Muscle of leg (tissue), 11 donors: Measurements from ENCODE around the gene DCDC2. TPM values are rescaled to one million over a fixed set of nuclear protein-coding genes. Genes with fewer than 3 reads are reported as not detected.

Experiments
- DNase-seq: peaks from one replicate; pipeline ENCODE4 v3.0.0; 2013
- H3K27ac ChIP-seq: one replicate; pipeline ENCODE4 v1.5.1; 2013; ENCODE audit warnings: mild to moderate bottlenecking, low read length, control low read depth
- H3K27me3 ChIP-seq: one replicate; pipeline ENCODE4 v1.6.1; 2013; ENCODE audit warnings: low read length; ENCODE audit not compliant: control insufficient read depth, insufficient read depth
- H3K36me3 ChIP-seq: one replicate; pipeline ENCODE4 v1.6.1; 2013; ENCODE audit warnings: low read length; ENCODE audit not compliant: control insufficient read depth, insufficient read depth
- H3K4me1 ChIP-seq: one replicate; pipeline ENCODE4 v1.6.1; 2013; ENCODE audit warnings: low read length; ENCODE audit not compliant: control insufficient read depth, insufficient read depth
- H3K4me3 ChIP-seq: one replicate; pipeline ENCODE4 v1.5.1; 2013; ENCODE audit warnings: low read length, control low read depth
- H3K9me3 ChIP-seq: replicated peaks from 2 replicates; pipeline ENCODE4 v1.6.1; 2013; ENCODE audit warnings: low read depth, low read length; ENCODE audit not compliant: control insufficient read depth
- WGBS: methylation state at CpG from one replicate; pipeline ENCODE4 v1.1.5; 2013; ENCODE audit warnings: missing lambda C conversion rate; ENCODE audit not compliant: insufficient coverage; 5-methylcytosine and 5-hydroxymethylcytosine counted together
- polyA plus RNA-seq, 8 donors: library from polyadenylated mRNA; unstranded; fragments of 120-200 nt; gene quantifications; one replicate each; pipeline versions ENCODE4 v1.2.1 to v1.2.3, GENCODE V29; 2013; ENCODE audit warnings: inconsistent platforms in 1 of 8, low replicate concordance in 1 of 8; ENCODE audit not compliant: insufficient read length in 8 of 8, insufficient read depth in 1 of 8
- total RNA-seq: library from RNA; stranded (reverse); fragments of 120-200 nt; gene quantifications from one replicate; pipeline ENCODE4 v1.2.4, GENCODE V29; 2013

DCDC2 gene
- total and polyA plus RNA-seq, 9 donors = 0.04 to 0.60 (median 0.17) TPM

DNA sequence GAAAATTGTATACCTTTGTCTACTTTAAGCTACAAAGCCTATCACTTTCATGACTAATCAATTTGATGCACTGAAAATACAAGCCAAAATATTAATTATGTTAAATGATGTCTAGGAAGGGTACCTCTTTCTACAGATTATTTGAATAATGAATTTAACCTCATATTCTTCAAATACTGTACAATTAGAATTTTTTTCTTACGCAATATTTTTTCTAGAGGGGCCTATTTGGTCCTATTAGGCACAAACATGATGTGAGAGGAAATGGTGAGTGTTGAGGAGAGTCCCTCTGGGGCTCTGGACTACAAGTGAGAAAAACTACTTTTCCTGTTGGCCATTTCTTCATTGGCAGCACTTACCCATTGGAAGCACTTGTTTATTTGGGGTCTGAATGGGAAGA, 5.4 kb downstream of the DCDC2 start:
- Histone ChIP-seq H3K4me3 (no peak overlapping the region), H3K36me3 (no peaks in the 10 kb centered on the region), H3K27ac (no peak overlapping the region), H3K9me3 (no peaks in the 10 kb centered on the region), H3K4me1 (no peaks in the 10 kb centered on the region), H3K27me3 (peaks cover 9% of the 10 kb centered on the region)
- DNase-seq = no peak
- no CpG with 5 or more reads among the region's 1 CpG for WGBS

DNA sequence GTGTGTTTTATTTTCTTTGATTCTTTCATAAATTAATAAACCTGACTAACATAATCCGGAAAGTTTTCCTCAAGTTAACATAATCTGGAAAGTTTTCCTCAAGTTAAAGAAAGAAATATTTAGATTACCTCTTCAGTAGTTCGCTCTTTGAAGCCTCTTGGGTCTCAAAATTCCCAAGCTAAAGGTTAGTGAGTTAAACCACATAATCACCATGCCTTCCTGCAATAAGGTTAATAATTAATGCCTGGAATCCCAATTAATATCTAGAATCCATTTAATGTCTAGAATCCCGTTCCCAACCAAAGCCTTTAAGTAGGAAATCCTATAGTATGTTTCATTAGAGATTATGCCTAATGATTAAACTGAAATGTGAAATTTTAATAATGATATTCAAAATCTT, 12.9 kb downstream of the DCDC2 start:
- H3K27ac ChIP-seq = no peak overlapping the region
- H3K27me3 ChIP-seq = peaks cover 2% of the 10 kb centered on the region
- H3K9me3 ChIP-seq = no peaks in the 10 kb centered on the region
- H3K4me3 ChIP-seq = no peak overlapping the region
- no peaks in the 10 kb centered on the region for H3K4me1 ChIP-seq
- no CpG with 5 or more reads among the region's 3 CpGs for WGBS
- H3K36me3 ChIP-seq = no peaks in the 10 kb centered on the region
- DNase-seq = no peak

DNA sequence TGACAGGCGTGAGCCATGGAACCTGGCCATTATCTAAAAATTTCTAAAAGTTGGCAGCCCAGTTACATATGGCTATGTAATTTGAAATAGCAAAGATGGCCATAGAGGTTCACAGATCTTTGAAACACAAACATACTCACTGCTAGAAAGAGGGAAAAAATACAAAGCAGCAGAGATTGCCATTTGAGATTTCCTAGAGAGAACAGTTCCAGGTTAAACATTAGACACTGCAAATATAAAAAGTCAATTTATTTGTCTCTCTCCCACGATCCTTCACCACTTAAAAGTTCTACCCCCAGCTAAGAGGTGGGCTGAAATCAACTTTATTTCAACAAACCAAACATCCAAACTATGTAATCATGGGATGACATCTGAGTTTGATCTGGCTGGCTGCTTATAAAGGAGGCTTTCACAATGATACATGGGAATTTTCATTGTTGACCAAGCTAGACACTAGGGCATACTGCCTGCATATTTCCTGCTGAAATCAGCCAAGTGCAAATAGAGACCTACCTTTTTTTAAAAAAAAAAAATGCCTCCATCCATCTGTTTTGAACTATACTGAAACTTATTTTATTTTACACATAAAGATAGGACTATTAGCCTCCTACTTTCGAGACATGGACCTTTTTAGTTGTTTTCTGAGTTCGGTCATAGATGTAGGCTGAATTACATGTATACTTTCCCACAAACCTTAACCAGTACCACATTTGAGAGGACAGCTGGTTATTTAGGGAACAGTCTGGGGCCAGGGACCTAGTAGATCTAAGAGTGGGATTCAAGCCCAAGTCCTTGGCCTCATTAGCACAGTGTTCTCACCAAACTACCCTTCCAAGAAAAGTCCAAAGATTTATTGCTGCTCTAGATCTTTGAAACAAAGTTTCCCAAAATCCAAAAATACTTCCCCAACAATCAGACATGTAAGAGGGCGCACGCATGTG, 16.6 kb downstream of the DCDC2 start:
- peaks cover 3% of the 10 kb centered on the region for H3K9me3 ChIP-seq
- no peaks in the 10 kb centered on the region for H3K4me1 ChIP-seq
- H3K4me3 ChIP-seq = no peak overlapping the region
- H3K27me3 ChIP-seq = no peaks in the 10 kb centered on the region
- WGBS = no CpG with 5 or more reads among the region's 6 CpGs
- no peak overlapping the region for H3K27ac ChIP-seq
- DNase-seq = no peak
- H3K36me3 ChIP-seq = no peaks in the 10 kb centered on the region

GRCh38 chr6:24339932-24340331, 17.9 kb downstream of the DCDC2 start:
- Histone ChIP-seq H3K4me3 (no peak overlapping the region), H3K36me3 (no peaks in the 10 kb centered on the region), H3K4me1 (no peaks in the 10 kb centered on the region), H3K27ac (no peak overlapping the region), H3K27me3 (no peaks in the 10 kb centered on the region), H3K9me3 (peaks cover 3% of the 10 kb centered on the region)
- WGBS = no CpG with 5 or more reads among the region's 3 CpGs
- DNase-seq = no peak

GRCh38 chr6:24334285-24334684, 23.6 kb downstream of the DCDC2 start:
- no peak for DNase-seq
- H3K36me3 ChIP-seq = no peaks in the 10 kb centered on the region
- H3K27ac ChIP-seq = no peak overlapping the region
- H3K9me3 ChIP-seq = peaks cover 3% of the 10 kb centered on the region
- H3K4me3 ChIP-seq = no peak overlapping the region
- H3K27me3 ChIP-seq = no peaks in the 10 kb centered on the region
- no CpG with 5 or more reads among the region's 2 CpGs for WGBS
- no peaks in the 10 kb centered on the region for H3K4me1 ChIP-seq

DNA sequence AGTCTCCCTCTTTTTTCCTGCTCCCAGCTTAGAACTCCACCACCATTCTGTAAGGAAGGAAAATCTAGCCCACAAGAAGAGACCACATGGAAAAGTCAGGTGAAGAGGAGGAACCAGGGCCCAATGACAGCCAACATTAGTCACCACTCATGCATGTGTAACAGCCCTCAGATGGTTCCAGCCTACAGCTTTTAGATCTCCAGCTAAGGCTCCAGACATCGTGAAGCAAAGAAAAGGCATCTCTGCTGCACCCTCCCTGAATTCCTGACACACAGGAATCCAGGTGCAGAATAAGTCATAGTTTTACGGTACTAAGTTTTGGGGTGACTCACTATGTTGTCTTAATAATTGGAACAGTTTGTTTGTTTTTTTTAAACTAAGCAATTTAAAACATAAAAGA, 25.5 kb downstream of the DCDC2 start:
- WGBS = no CpG with 5 or more reads among the region's 2 CpGs
- Histone ChIP-seq H3K27ac (no peak overlapping the region), H3K4me1 (no peaks in the 10 kb centered on the region), H3K4me3 (no peak overlapping the region), H3K27me3 (no peaks in the 10 kb centered on the region), H3K9me3 (no peaks in the 10 kb centered on the region), H3K36me3 (no peaks in the 10 kb centered on the region)
- no peak for DNase-seq

GRCh38 chr6:24330137-24330732, 27.6 kb downstream of the DCDC2 start:
- peak; percentile 10 for DNase-seq
- no peaks in the 10 kb centered on the region for H3K4me1 ChIP-seq
- no peaks in the 10 kb centered on the region for H3K27me3 ChIP-seq
- no peaks in the 10 kb centered on the region for H3K36me3 ChIP-seq
- no peak overlapping the region for H3K27ac ChIP-seq
- no CpG with 5 or more reads among the region's 4 CpGs for WGBS
- H3K9me3 ChIP-seq = no peaks in the 10 kb centered on the region
- H3K4me3 ChIP-seq = no peak overlapping the region

GRCh38 chr6:24329451-24329850, 28.4 kb downstream of the DCDC2 start:
- no peaks in the 10 kb centered on the region for H3K27me3 ChIP-seq
- no peaks in the 10 kb centered on the region for H3K36me3 ChIP-seq
- DNase-seq = no peak
- H3K4me1 ChIP-seq = no peaks in the 10 kb centered on the region
- no peaks in the 10 kb centered on the region for H3K9me3 ChIP-seq
- H3K4me3 ChIP-seq = no peak overlapping the region
- no peak overlapping the region for H3K27ac ChIP-seq
- whole genome bisulfite sequencing = no CpG with 5 or more reads among the region's 2 CpGs

- Histone ChIP-seq H3K4me1 (no peaks in the 10 kb centered on the region), H3K27ac (no peak overlapping the region), H3K27me3 (no peaks in the 10 kb centered on the region), H3K9me3 (no peaks in the 10 kb centered on the region), H3K4me3 (no peak overlapping the region), H3K36me3 (no peaks in the 10 kb centered on the region)
- no CpG with 5 or more reads among the region's 4 CpGs for WGBS
- DNase-seq = no peak
Measured at GRCh38 chr6:24329022-24329421, 28.8 kb downstream of the DCDC2 start.

DNA sequence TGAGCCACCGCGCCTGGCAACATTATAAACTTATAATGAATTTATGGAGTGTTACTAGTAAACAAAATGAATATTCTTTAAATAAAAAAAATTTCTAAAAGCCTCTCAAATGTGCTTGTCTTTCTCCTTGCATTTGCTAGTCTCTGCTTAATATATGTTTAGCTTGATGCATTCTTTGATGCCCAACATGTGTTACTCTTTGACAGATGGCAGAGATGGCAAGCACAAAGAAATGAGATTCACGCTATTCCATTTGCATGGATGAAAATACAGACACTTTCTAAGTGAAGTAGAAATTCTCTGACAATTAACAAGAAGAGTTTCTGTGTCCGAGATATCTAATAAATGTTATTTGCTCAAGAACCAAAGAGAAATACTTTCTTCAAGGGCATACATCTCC, 30.1 kb downstream of the DCDC2 start:
- no CpG with 5 or more reads among the region's 4 CpGs for WGBS
- Histone ChIP-seq H3K36me3 (no peaks in the 10 kb centered on the region), H3K27me3 (no peaks in the 10 kb centered on the region), H3K9me3 (no peaks in the 10 kb centered on the region), H3K27ac (no peak overlapping the region), H3K4me1 (no peaks in the 10 kb centered on the region), H3K4me3 (no peak overlapping the region)
- DNase-seq = no peak
